T-cell (primary cell): Measurements from ENCODE around the gene LRRTM4. TPM values are rescaled to one million over a fixed set of nuclear protein-coding genes. Genes with fewer than 3 reads are reported as not detected.
"Not testable (repeated sequence)": the region's sequence is repeated elsewhere in the genome, so short reads cannot be mapped to it uniquely, and the experiment has no call there.

Source experiments
- ATAC-seq, 4 experiments: fragments of 200-7000 bp in 3 of 4; fragments of 150-1000 bp in 1 of 4; cut with Tn5 transposase; replicated peaks in 1 of 4; 1 replicate in 3 of 4; 2 replicates in 1 of 4; pipeline ENCODE4 v1.10.0; 2021; ENCODE audit warnings: moderate library complexity in 3 of 4, mild to moderate bottlenecking in 2 of 4, moderate number of reproducible peaks in 1 of 4
- CTCF ChIA-PET, 2 donors: fragments of 300-600 bp; sonication (Branson Sonifier 250); formaldehyde crosslinking; loops; one replicate each; lab custom pipeline; 2022; ENCODE audit warnings: antibody characterized with exemption in 2 of 2; lab: Charles Lee
- POLR2A ChIA-PET, 2 donors: fragments of 300-600 bp; sonication (Branson Sonifier 250); formaldehyde crosslinking; loops; one replicate each; lab custom pipeline; 2022; ENCODE audit warnings: antibody characterized with exemption in 2 of 2; lab: Charles Lee
- DNase-seq, 35 experiments: peaks; one replicate each; pipeline versions ENCODE4 v3.0.0 to v3.0.0-alpha.2; 2013 to 2023
- H3K27ac ChIP-seq: one replicate; pipeline ENCODE4 v1.5.1; 2013; ENCODE audit warnings: low read length
- H3K27me3 ChIP-seq, 2 experiments: replicated peaks in 1 of 2; 1 replicate in 1 of 2; 2 replicates in 1 of 2; pipeline versions ENCODE4 v1.6.1 to v1.7.0; 2013; ENCODE audit warnings: low read length in 1 of 2, mixed read lengths in 1 of 2; ENCODE audit not compliant: control insufficient read depth in 2 of 2, insufficient read depth in 2 of 2; ENCODE audit errors: extremely low read depth in 1 of 2
- H3K36me3 ChIP-seq, 2 donors: 1 replicate in 1 of 2; 2 replicates in 1 of 2; pipeline versions ENCODE4 v1.6.1 to v1.7.0; 2013; ENCODE audit warnings: low read length in 1 of 2; ENCODE audit not compliant: control insufficient read depth in 2 of 2, insufficient read depth in 1 of 2; ENCODE audit errors: extremely low read depth in 1 of 2
- H3K4me1 ChIP-seq, 2 experiments: 1 replicate in 1 of 2; 2 replicates in 1 of 2; pipeline versions ENCODE4 v1.6.1 to v1.7.0; 2013; ENCODE audit warnings: low read length in 2 of 2, mixed read lengths in 1 of 2; ENCODE audit not compliant: insufficient read depth in 2 of 2, control insufficient read depth in 1 of 2; ENCODE audit errors: extremely low read depth in 1 of 2
- H3K4me3 ChIP-seq, 2 donors: 1 replicate in 1 of 2; 2 replicates in 1 of 2; pipeline versions ENCODE4 v1.5.1 to v1.7.0; 2013; ENCODE audit warnings: mild to moderate bottlenecking in 2 of 2, low read length in 1 of 2, moderate library complexity in 1 of 2; ENCODE audit not compliant: control insufficient read depth in 1 of 2; ENCODE audit errors: extremely low read depth in 1 of 2
- H3K9me3 ChIP-seq: 2 replicates; pipeline ENCODE4 v1.7.0; 2013
- H3K27ac Mint-ChIP-seq, 2 donors: one replicate each; pipeline ENCODE4 v1.8.0; 2020 to 2021; ENCODE audit warnings: mild to moderate bottlenecking in 2 of 2, mixed read lengths in 2 of 2
- H3K27me3 Mint-ChIP-seq, 2 donors: one replicate each; pipeline ENCODE4 v1.8.0; 2021 to 2022; ENCODE audit warnings: mixed read lengths in 2 of 2
- H3K36me3 Mint-ChIP-seq: one replicate; pipeline ENCODE4 v1.8.0; 2021; ENCODE audit warnings: mixed read lengths
- H3K4me1 Mint-ChIP-seq, 3 donors: one replicate each; pipeline ENCODE4 v1.8.0; 2020 to 2022; ENCODE audit warnings: mixed read lengths in 3 of 3, mild to moderate bottlenecking in 1 of 3
- H3K4me3 Mint-ChIP-seq, 3 donors: one replicate each; pipeline ENCODE4 v1.8.0; 2020 to 2022; ENCODE audit warnings: mild to moderate bottlenecking in 3 of 3, mixed read lengths in 3 of 3, moderate library complexity in 3 of 3
- H3K9me3 Mint-ChIP-seq, 3 donors: one replicate each; pipeline ENCODE4 v1.8.0; 2020 to 2022; ENCODE audit warnings: mixed read lengths in 3 of 3
- WGBS: methylation state at CpG from one replicate; pipeline ENCODE4 v1.1.5; 2013; ENCODE audit warnings: missing lambda C conversion rate; ENCODE audit not compliant: insufficient coverage; 5-methylcytosine and 5-hydroxymethylcytosine counted together
- total RNA-seq, 35 experiments: library from RNA in 6 of 35; stranded (reverse) in 6 of 35; fragments of 120-200 nt in 1 of 35; gene quantifications; one replicate each; pipeline versions ENCODE4 v1.2.1 to v1.2.4 and lab custom pipeline; 2013 to 2026

Gene LRRTM4
- total RNA-seq, 5 donors from 2014 or later (not counting 1 experiment from before 2014, with no cell fraction given): not detected

- H3K27me3 Mint-ChIP-seq, POLR2A ChIA-PET, H3K4me1 Mint-ChIP-seq, H3K4me1 ChIP-seq, H3K27ac ChIP-seq, CTCF ChIA-PET, H3K4me3 Mint-ChIP-seq, H3K36me3 ChIP-seq, H3K36me3 Mint-ChIP-seq, H3K27me3 ChIP-seq, H3K27ac Mint-ChIP-seq, ATAC-seq, DNase-seq, H3K9me3 ChIP-seq, H3K4me3 ChIP-seq: not testable (repeated sequence)
- 67% methylated on average over 10 of the region's 13 CpGs for WGBS
- peaks cover 3 to 24% (median 18%) of the 10 kb centered on the region in 3 donors for H3K9me3 Mint-ChIP-seq
Observed at GRCh38 chr2:77088424-77088823, 433.8 kb downstream of the LRRTM4 start.

GRCh38 chr2:77087987-77088414 is 434.2 kb downstream of the LRRTM4 start:
- H3K36me3 ChIP-seq: no peaks in the 10 kb centered on the region
- no CpG with 5 or more reads among the region's 6 CpGs for WGBS
- no peaks in the 10 kb centered on the region for H3K27me3 ChIP-seq
- H3K36me3 Mint-ChIP-seq: no peaks in the 10 kb centered on the region
- peaks cover 0 to 3% of the 10 kb centered on the region in 2 donors for H3K27me3 Mint-ChIP-seq
- no peak overlapping the region for H3K27ac Mint-ChIP-seq
- ChIA-PET POLR2A (no interaction called here), CTCF (no interaction called here)
- H3K4me3 ChIP-seq: no peak overlapping the region
- no peaks in the 10 kb centered on the region for H3K9me3 ChIP-seq
- DNase-seq: no peak
- no peak for ATAC-seq
- H3K9me3 Mint-ChIP-seq: peaks cover 3 to 24% (median 15%) of the 10 kb centered on the region in 3 donors
- no peak overlapping the region for H3K27ac ChIP-seq
- no peaks in the 10 kb centered on the region for H3K4me1 Mint-ChIP-seq
- H3K4me1 ChIP-seq: no peaks in the 10 kb centered on the region
- no peak overlapping the region for H3K4me3 Mint-ChIP-seq

GRCh38 chr2:77086478-77086877 is 435.7 kb downstream of the LRRTM4 start:
- Histone ChIP-seq H3K4me1 (no peaks in the 10 kb centered on the region), H3K27ac (no peak overlapping the region), H3K27me3 (no peaks in the 10 kb centered on the region), H3K4me3 (no peak overlapping the region), H3K9me3 (no peaks in the 10 kb centered on the region), H3K36me3 (no peaks in the 10 kb centered on the region)
- ATAC-seq (no peak), DNase-seq (no peak)
- WGBS: 51% methylated on average over 4 of the region's 8 CpGs
- Mint-ChIP-seq H3K9me3 (peaks cover 3 to 24% (median 7%) of the 10 kb centered on the region in 3 donors), H3K4me3 (no peak overlapping the region), H3K27me3 (peaks cover 0 to 3% of the 10 kb centered on the region in 2 donors), H3K36me3 (no peaks in the 10 kb centered on the region), H3K4me1 (no peaks in the 10 kb centered on the region), H3K27ac (no peak overlapping the region)
- ChIA-PET POLR2A (no interaction called here), CTCF (no interaction called here)

GRCh38 chr2:77086051-77086450 is 436.1 kb downstream of the LRRTM4 start:
- Histone ChIP-seq H3K4me3 (no peak overlapping the region), H3K27me3 (no peaks in the 10 kb centered on the region), H3K27ac (no peak overlapping the region), H3K4me1 (no peaks in the 10 kb centered on the region), H3K9me3 (no peaks in the 10 kb centered on the region), H3K36me3 (no peaks in the 10 kb centered on the region)
- Mint-ChIP-seq H3K27me3 (peaks cover 0 to 3% of the 10 kb centered on the region in 2 donors), H3K9me3 (peaks cover 3 to 22% (median 7%) of the 10 kb centered on the region in 3 donors), H3K4me3 (no peak overlapping the region), H3K36me3 (no peaks in the 10 kb centered on the region), H3K4me1 (no peaks in the 10 kb centered on the region), H3K27ac (no peak overlapping the region)
- no CpG with 5 or more reads among the region's 2 CpGs for WGBS
- POLR2A ChIA-PET: no interaction called here
- CTCF ChIA-PET: no interaction called here
- DNase-seq (no peak), ATAC-seq (no peak)

GRCh38 chr2:77085561-77085960 is 436.6 kb downstream of the LRRTM4 start:
- no peaks in the 10 kb centered on the region for H3K4me1 Mint-ChIP-seq
- WGBS: no CpG with 5 or more reads among the region's 3 CpGs
- ATAC-seq (no peak), DNase-seq (no peak)
- no peaks in the 10 kb centered on the region for H3K36me3 ChIP-seq
- H3K4me1 ChIP-seq: no peaks in the 10 kb centered on the region
- H3K9me3 Mint-ChIP-seq: peaks cover 5 to 22% (median 12%) of the 10 kb centered on the region in 3 donors
- H3K27ac Mint-ChIP-seq: no peak overlapping the region
- H3K4me3 Mint-ChIP-seq: no peak overlapping the region
- CTCF ChIA-PET: no interaction called here
- no peaks in the 10 kb centered on the region for H3K36me3 Mint-ChIP-seq
- POLR2A ChIA-PET: no interaction called here
- no peaks in the 10 kb centered on the region for H3K9me3 ChIP-seq
- H3K27ac ChIP-seq: no peak overlapping the region
- no peaks in the 10 kb centered on the region for H3K27me3 ChIP-seq
- peaks cover 0 to 2% of the 10 kb centered on the region in 2 donors for H3K27me3 Mint-ChIP-seq
- H3K4me3 ChIP-seq: no peak overlapping the region

GRCh38 chr2:77081597-77081996 is 440.6 kb downstream of the LRRTM4 start:
- Mint-ChIP-seq H3K36me3 (no peaks in the 10 kb centered on the region), H3K27me3 (no peaks in the 10 kb centered on the region)
- WGBS: no CpG with 5 or more reads among the region's 2 CpGs

GRCh38 chr2:77064324-77064723 is 457.9 kb downstream of the LRRTM4 start:
- H3K27ac Mint-ChIP-seq: no peak overlapping the region
- no CpG with 5 or more reads among the region's 1 CpG for WGBS
- peaks cover 6 to 30% (median 13%) of the 10 kb centered on the region in 3 donors for H3K9me3 Mint-ChIP-seq

More at GRCh38 chr2:77081597-77081996, 440.6 kb downstream of the LRRTM4 start:
- POLR2A ChIA-PET: no interaction called here
- no peaks in the 10 kb centered on the region for H3K4me1 ChIP-seq
- no peak overlapping the region for H3K27ac ChIP-seq
- no peaks in the 10 kb centered on the region for H3K36me3 ChIP-seq
- Mint-ChIP-seq H3K9me3 (peaks cover 10 to 26% (median 13%) of the 10 kb centered on the region in 3 donors), H3K4me3 (no peak overlapping the region), H3K27ac (no peak overlapping the region), H3K4me1 (no peaks in the 10 kb centered on the region)
- no peaks in the 10 kb centered on the region for H3K9me3 ChIP-seq
- no peak overlapping the region for H3K4me3 ChIP-seq
- H3K27me3 ChIP-seq: no peaks in the 10 kb centered on the region
- DNase-seq: no peak
- no peak for ATAC-seq
- CTCF ChIA-PET: no interaction called here

More at GRCh38 chr2:77064324-77064723, 457.9 kb downstream of the LRRTM4 start:
- ATAC-seq (no peak), DNase-seq (no peak)
- Mint-ChIP-seq H3K4me1 (no peaks in the 10 kb centered on the region), H3K27me3 (no peaks in the 10 kb centered on the region), H3K36me3 (no peaks in the 10 kb centered on the region), H3K4me3 (no peak overlapping the region)
- Histone ChIP-seq H3K4me3 (no peak overlapping the region), H3K27me3 (no peaks in the 10 kb centered on the region), H3K9me3 (no peaks in the 10 kb centered on the region), H3K4me1 (no peaks in the 10 kb centered on the region), H3K36me3 (no peaks in the 10 kb centered on the region), H3K27ac (no peak overlapping the region)
- CTCF ChIA-PET: no interaction called here
- POLR2A ChIA-PET: no interaction called here
